ENCODE results near the gene ALAS2.

- TF ChIP-seq CTCF (IDR thresholded peaks at IDR 0.05) = no peak
- no peak for TF ChIP-seq EP300 (IDR thresholded peaks at IDR 0.05)
- no peak for TF ChIP-seq POLR2A (IDR thresholded peaks at IDR 0.05)
Observed at GRCh38 chrX:54992911-54993622, 37.7 kb downstream of the ALAS2 start.
